Natural killer cell treated with Interleukin-12 subunit alpha and Interleukin-12 subunit beta and Interleukin-15 and Interleukin-18, amount 100 ng/mL, for 72 hours (primary cell): ENCODE data around the gene CCM2. TPM values are rescaled to one million over a fixed set of nuclear protein-coding genes. Genes with fewer than 3 reads are reported as not detected.

ENCODE experiments used
- ATAC-seq, 2 donors: fragments of 150-1000 bp; cut with Tn5 transposase in 1 of 2; sonication (Bioruptor Pico), chemical (Tn5 transposase) in 1 of 2; 2 replicates each; pipeline ENCODE4 v1.10.0; 2021
- DNase-seq: peaks from one replicate; pipeline ENCODE4 v3.0.0; 2022; ENCODE audit warnings: low spot score
- H3K27ac Mint-ChIP-seq, 2 donors: 1 replicate in 1 of 2; 2 replicates in 1 of 2; pipeline ENCODE4 v1.8.0; 2022; ENCODE audit warnings: mixed read lengths in 2 of 2, mild to moderate bottlenecking in 1 of 2, moderate library complexity in 1 of 2
- H3K27me3 Mint-ChIP-seq, 2 donors: 1 replicate in 1 of 2; 2 replicates in 1 of 2; pipeline ENCODE4 v1.8.0; 2022; ENCODE audit warnings: mixed read lengths in 2 of 2
- H3K36me3 Mint-ChIP-seq: one replicate; pipeline ENCODE4 v1.8.0; 2022; ENCODE audit warnings: mixed read lengths
- H3K4me1 Mint-ChIP-seq, 2 donors: 1 replicate in 1 of 2; 2 replicates in 1 of 2; pipeline ENCODE4 v1.8.0; 2022; ENCODE audit warnings: low read depth in 2 of 2, mixed read lengths in 2 of 2, mild to moderate bottlenecking in 1 of 2
- H3K4me3 Mint-ChIP-seq: one replicate; pipeline ENCODE4 v1.8.0; 2022; ENCODE audit warnings: mixed read lengths
- H3K9me3 Mint-ChIP-seq: 2 replicates; pipeline ENCODE4 v1.8.0; 2022; ENCODE audit warnings: mixed read lengths
- total RNA-seq, 2 donors: library from RNA; stranded (reverse); gene quantifications; one replicate each; pipeline ENCODE4 v1.2.3, GENCODE V29; 2022

Gene CCM2
- total RNA-seq, 2 donors from 2014 or later: 59.2 to 68.4 TPM

DNA sequence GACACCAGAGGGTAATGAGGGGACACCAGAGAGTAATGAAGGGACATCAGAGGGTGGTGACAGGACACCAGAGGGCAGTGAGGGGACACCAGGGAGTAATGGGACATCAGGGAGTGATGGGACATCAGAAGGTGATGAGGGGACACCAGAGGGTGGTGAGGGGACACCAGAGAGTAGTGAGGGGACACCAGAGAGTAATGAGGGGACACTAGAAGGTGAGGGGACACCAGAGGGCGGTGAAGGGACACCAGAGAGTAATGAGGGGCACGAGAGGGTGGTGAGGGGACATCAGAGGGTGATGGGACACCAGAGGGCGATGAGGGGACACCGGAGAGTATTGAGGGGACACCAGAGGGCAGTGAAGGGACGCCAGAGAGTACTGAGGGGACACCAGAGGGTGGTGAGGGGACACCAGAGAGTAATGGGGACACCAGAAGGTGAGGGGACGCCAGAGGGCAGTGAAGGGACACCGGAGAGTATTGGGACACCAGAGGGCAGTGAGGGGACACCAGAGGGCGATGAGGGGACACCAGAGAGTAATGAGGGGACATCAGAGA lies 78.2 kb downstream of the CCM2 start:
- no peaks in the 10 kb centered on the region for H3K9me3 Mint-ChIP-seq
- H3K36me3 Mint-ChIP-seq: no peaks in the 10 kb centered on the region
- H3K4me1 Mint-ChIP-seq: peaks cover 27 to 38% of the 10 kb centered on the region in 2 donors
- no peak for ATAC-seq
- H3K27ac Mint-ChIP-seq: peak overlapping the region in 1 of 2 donors; percentile 67
- no peak overlapping the region for H3K4me3 Mint-ChIP-seq
- DNase-seq: no peak
- no peaks in the 10 kb centered on the region for H3K27me3 Mint-ChIP-seq

DNA sequence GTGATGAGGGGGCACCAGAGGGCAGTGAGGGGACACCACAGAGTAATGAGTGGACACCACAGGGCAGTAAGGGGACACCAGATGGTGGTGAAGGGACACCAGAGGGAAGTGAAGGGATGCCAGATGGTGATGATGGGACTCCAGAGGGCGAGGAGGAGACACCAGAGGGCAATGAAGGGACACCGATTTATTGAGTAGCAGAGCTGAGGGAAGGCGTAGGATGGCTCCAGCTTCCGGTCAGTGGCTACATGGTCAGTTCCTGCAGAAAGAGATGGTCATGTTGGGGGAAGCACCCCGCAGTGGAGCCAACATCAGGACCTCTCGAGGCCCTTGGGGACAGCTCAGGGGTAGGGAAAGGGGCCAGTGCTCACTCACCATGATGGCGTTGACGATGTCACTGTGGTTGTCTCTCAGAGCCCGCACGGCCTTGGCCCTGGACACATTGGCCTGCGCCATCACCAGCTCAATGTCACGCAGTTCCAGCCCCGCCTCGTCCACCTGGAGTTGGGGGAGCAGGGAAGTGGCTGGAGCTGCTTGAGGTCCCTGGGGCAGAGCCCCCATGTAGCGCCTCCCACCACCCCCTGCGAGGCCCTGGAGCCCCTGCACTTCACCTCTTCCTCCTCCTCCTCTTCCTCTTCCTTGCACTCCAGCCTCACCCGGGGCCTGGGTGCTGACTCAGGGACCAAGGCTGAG lies 80.4 kb downstream of the CCM2 start:
- peaks cover 12 to 19% of the 10 kb centered on the region in 2 donors for H3K4me1 Mint-ChIP-seq
- no peaks in the 10 kb centered on the region for H3K27me3 Mint-ChIP-seq
- ATAC-seq (peak; percentile 26 to 48), DNase-seq (no peak)
- H3K9me3 Mint-ChIP-seq: no peaks in the 10 kb centered on the region
- no peaks in the 10 kb centered on the region for H3K36me3 Mint-ChIP-seq
- H3K27ac Mint-ChIP-seq: no peak overlapping the region
- no peak overlapping the region for H3K4me3 Mint-ChIP-seq

DNA sequence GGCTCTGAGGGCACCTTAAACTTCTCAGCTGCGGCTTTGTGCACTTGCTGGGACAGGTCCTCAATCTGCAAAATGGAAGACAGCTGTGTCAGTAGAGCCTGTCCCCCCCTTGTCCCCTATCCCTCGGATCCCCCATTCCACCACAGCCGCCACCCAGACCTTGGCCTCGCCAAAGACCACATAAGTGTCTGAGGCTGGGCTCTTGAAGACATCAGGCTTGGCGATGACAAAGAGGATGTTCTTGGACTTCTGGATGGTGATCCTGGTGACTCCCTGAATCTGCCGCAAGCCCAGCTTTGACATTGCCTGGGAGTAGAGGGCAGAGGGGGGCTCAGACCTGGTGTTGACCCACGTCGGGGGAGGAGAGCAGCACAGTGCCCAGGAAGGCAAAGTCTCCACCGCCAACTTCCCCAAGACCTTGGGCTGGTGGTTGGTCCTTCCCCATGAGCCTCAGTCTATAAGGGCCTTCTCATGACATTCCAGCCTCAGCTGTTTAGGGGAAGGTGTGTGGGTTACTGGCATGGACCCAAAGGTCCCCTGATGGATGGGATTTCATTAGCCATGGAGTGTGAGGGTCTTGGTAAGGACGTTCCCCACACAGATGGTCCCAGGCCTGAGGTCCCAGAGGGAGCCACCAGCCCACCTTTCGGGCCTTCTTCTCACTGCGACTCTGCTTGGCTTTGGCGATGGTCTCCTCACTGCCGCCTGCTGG lies 81.1 kb downstream of the CCM2 start:
- H3K27ac Mint-ChIP-seq: no peak overlapping the region
- ATAC-seq (no peak), DNase-seq (no peak)

DNA sequence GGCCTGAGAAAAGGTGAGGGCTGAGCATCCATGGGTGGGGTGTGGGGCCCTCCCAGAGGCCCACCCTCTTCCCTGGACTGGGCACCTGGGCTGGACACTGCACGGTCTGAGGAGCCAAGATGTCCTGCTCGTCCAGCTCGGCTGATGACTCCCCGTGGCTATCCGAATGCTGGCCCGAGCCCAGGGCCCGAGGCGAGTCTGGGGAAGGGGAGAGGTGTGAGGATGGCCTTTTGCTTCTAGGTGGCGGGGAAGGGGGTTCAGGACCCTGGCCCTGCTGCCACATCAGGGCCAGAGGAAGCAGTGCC lies 81.6 kb downstream of the CCM2 start:
- H3K9me3 Mint-ChIP-seq: no peaks in the 10 kb centered on the region
- ATAC-seq (no peak), DNase-seq (no peak)
- no peak overlapping the region for H3K4me3 Mint-ChIP-seq
- H3K27ac Mint-ChIP-seq: no peak overlapping the region
- H3K27me3 Mint-ChIP-seq: no peaks in the 10 kb centered on the region
- no peaks in the 10 kb centered on the region for H3K36me3 Mint-ChIP-seq
- peaks cover 8 to 13% of the 10 kb centered on the region in 2 donors for H3K4me1 Mint-ChIP-seq

More for the DNA sequence above, 81.1 kb downstream of the CCM2 start:
- no peaks in the 10 kb centered on the region for H3K27me3 Mint-ChIP-seq
- peaks cover 8 to 16% of the 10 kb centered on the region in 2 donors for H3K4me1 Mint-ChIP-seq
- H3K4me3 Mint-ChIP-seq: no peak overlapping the region
- H3K36me3 Mint-ChIP-seq: no peaks in the 10 kb centered on the region
- H3K9me3 Mint-ChIP-seq: no peaks in the 10 kb centered on the region

DNA sequence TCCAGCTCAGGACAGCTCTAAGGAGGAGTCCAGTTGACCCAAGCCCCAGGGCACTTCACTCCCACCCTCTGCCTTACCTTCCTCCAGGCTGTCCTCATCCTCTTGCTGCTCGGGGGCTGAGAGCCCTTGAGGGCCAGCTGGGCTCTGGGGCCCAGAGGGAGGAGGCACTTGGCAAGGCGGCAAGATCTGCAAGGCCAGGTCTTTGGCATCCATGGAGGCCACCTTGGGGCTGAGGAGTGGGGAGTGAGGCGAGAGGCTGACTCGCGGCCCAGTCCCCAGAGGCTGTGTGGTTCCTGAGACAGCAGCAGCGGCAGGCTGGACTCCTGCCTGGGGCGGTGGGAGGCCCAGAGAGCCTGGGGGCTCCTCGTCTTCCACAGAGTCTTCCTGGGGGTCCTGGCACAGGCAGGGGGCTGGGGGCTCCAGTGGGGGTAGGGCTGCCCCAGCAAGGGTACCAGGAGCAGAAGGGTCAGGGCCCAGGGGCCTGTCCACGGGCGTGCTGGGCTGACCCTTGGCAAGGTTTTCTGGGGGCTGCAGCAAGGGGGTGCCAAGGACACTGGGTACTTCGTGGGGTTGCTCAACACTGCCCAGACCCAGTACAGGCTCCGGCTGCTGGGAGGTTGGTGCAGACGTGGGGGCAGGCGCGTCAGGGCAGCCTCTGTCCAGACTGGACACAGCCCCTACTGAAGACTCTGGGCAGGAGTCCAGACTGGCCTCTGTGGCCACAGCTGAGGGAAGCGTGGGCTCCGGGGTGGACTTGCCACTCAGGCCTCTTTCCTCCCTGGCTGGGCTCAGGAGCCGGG lies 82.2 kb downstream of the CCM2 start:
- Mint-ChIP-seq H3K27ac (no peak overlapping the region), H3K27me3 (no peaks in the 10 kb centered on the region), H3K4me3 (no peak overlapping the region), H3K4me1 (peaks cover 8 to 10% of the 10 kb centered on the region in 2 donors), H3K9me3 (no peaks in the 10 kb centered on the region), H3K36me3 (no peaks in the 10 kb centered on the region)
- ATAC-seq: peak in 1 of 2 donors; percentile 21
- no peak for DNase-seq

DNA sequence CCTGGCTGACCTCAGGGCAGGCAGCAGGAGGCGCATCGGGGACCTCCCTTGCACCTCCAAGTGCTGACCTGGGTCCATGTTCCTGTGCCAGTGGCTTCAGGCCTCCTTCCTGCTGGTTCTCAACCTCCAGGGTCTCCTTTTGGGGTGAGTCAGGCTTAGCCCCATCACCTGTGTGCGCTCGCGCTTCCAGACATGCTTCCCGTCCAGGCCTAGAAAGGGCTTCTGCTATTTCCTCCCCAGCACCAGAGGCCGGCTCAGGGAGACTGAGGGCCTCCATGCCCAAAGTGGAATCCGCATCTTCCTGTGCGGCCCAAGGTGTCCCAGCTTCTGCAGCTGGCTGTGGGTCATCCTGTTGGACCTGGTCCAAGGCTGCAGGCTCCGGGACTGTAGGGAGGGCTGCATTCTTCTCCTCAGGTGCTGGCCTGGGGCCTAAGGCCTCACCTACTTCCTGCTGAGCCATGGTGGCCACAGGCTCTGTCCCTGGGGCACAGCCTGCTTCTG lies 82.9 kb downstream of the CCM2 start:
- Mint-ChIP-seq H3K9me3 (no peaks in the 10 kb centered on the region), H3K4me3 (no peak overlapping the region), H3K4me1 (peaks cover 8% of the 10 kb centered on the region in 2 donors), H3K36me3 (no peaks in the 10 kb centered on the region), H3K27ac (no peak overlapping the region), H3K27me3 (no peaks in the 10 kb centered on the region)
- ATAC-seq (no peak), DNase-seq (no peak)

DNA sequence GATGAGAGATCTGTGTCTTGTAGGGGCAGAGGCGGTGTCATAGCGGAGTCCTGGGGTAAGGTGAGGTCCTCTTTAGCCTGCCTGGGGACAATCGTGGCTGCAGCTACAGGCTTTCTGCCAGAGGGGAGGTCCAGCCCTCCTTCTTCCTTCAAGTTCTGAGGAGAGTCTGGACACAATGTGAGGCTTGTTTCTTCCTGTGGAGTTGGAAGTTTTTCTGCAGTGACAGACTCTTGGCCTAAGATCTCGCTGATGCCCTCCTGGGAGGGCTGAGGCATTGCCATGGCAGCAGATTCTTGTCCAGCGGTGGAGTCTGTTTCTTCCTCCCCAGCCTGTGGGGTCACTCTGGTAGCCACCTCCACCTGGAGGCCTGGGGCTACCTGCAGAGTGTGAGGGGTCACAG lies 84.3 kb downstream of the CCM2 start:
- Mint-ChIP-seq H3K9me3 (no peaks in the 10 kb centered on the region), H3K27me3 (peaks cover 0 to under 1% of the 10 kb centered on the region in 2 donors), H3K36me3 (no peaks in the 10 kb centered on the region), H3K4me1 (peaks cover 0 to 1% of the 10 kb centered on the region in 2 donors), H3K27ac (no peak overlapping the region), H3K4me3 (no peak overlapping the region)
- ATAC-seq (no peak), DNase-seq (no peak)

DNA sequence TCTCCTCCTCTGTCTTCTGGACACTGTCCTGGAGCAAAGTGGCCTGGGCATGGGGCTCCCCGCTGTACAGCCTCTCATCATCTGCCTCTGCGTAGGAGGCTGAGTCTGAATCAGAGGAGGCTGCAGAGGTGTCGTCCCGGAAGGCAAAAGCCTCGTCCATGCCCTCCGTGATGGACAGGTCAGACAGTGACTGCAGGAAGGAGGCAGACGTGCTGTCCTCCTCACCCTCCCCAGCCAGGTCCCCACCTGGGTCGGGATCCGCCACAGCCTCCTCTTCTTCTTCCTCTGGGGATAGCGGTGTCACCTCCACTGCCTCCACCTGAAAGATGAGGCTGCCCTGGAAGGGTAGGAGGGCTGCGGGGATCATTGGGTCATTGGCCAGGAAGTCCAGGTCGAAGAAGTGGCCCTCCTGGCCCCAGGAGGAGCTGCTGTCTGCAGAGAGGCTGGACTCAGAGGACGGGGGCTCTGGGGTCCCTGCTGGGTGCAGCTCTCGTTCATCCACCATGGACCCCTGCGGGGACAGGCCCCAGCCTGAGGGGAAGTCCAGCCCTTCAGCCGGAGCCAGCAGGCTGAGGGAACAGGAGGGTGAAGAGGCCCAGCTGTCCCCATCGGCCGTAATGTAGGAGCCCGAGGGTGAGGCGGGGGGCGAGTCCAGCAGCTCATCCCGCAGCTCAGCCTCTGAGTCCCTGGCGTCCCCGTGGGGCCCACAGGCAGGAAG lies 85.1 kb downstream of the CCM2 start:
- no peak for ATAC-seq
- DNase-seq: no peak
- Mint-ChIP-seq H3K27ac (no peak overlapping the region), H3K4me1 (peaks cover 0 to 8% of the 10 kb centered on the region in 2 donors), H3K36me3 (no peaks in the 10 kb centered on the region), H3K27me3 (peaks cover 0 to 2% of the 10 kb centered on the region in 2 donors), H3K4me3 (no peak overlapping the region), H3K9me3 (no peaks in the 10 kb centered on the region)

DNA sequence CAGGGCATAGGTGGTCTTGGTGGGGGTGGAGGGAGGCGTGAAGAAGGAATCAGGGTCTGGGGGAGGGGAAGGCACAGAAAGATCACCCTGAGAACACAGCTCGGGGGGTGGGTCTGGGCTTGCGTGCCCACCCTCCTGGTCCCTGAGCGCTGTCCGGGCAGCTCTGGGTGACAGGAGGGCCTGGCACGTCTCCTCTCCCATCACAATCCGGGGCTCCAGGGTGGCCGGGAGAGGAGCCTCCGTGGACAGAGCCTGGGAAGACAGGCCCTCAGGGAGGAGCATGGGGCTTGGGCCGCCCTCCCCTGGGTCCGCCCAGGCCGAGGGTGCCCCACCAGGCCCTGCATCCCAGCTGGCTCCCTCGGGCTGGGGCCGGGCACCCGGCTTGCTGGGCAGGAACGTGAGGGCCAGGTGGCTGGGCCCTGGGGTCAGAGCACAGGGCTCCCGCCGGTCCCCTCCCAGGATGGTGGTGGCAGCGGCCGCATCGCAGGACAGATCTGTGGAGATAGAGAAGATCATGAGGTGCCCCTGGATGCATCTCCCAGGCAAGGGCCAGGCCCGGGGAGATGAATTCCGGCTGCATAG lies 85.7 kb downstream of the CCM2 start:
- Mint-ChIP-seq H3K27me3 (peaks cover 0 to 4% of the 10 kb centered on the region in 2 donors), H3K4me1 (peaks cover 0 to 8% of the 10 kb centered on the region in 2 donors), H3K27ac (no peak overlapping the region), H3K4me3 (no peak overlapping the region), H3K36me3 (no peaks in the 10 kb centered on the region), H3K9me3 (no peaks in the 10 kb centered on the region)
- ATAC-seq: no peak
- no peak for DNase-seq

DNA sequence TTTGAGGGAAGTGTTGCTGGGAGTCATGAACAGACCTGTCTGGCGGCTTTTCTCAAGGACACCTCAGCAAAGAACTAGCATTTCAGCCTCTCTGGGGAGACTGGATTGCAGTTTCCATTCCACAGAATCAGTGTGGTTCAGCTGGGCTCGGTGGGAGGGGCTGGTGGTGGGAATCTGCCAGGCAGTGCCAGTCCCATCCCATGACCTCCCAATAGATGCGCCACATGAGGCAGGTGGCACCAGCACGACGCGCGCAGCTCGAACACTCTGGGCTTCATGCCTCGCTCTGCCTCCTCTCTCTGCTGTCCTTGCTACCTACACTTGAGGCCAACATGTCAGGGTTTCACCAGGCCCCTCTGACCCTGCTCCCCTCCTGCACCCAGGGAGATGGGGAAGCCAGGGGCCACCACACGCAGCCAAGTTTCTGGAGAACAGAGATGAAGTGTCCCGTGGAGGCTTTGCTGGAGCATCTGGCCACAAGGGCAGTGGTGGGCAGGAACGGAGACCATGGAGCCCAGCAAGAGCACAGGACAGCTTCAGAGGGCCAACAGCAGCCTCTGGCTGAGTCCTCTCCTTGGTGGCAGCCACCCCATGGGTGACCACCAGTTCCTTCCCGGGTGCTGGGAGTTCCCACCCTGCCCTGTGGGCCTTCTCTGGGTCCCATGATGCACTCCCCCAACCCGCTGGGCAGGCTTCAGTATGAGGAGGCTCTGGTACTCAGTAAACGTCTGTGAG lies 86.5 kb downstream of the CCM2 start:
- ATAC-seq (no peak), DNase-seq (no peak)
- peaks cover 0 to 4% of the 10 kb centered on the region in 2 donors for H3K27me3 Mint-ChIP-seq
- H3K4me1 Mint-ChIP-seq: peaks cover 0 to 8% of the 10 kb centered on the region in 2 donors
- H3K9me3 Mint-ChIP-seq: no peaks in the 10 kb centered on the region
- H3K36me3 Mint-ChIP-seq: no peaks in the 10 kb centered on the region
- no peak overlapping the region for H3K4me3 Mint-ChIP-seq
- H3K27ac Mint-ChIP-seq: peak overlapping the region in 1 of 2 donors; percentile 31

DNA sequence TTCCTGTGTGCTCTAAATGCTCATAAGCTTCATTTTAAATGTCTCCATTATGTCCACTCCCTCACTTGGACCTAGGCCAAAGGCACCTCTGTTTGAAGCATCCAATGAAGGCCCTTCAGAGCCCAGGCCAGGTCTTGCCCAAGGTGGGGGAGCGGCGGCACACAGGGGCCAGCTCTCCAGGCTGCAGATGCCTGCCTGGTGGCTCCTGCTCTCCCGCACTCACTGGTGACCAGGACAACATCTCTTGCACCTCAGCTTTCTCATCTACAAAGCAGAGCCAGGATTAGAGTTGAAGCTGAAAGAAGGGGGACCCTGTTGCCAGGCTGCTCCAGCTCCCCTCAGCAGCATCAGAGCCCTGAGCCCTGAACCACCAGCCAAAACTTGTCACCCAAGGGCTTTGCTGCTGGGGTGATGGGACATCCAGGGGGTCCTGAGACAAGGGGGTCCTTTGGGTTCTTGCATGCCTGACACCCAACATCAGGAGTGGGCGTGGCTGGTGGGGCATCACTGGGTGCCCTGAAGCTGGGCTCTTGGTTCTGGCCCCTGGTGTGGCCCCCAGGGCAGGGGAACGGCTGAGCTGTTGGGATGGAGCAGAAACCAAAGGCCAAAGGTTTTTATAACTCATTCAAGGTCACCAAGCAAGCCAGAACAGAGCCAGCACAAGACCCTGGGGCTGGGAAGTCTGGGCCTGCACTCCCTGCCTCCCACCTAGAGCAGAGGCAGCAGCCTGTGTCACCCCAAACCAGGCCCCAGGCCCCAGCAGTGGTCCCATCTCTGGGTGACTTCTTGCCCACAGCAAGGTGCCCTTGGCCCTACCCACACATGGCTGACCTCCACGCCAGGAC lies 87.5 kb downstream of the CCM2 start:
- H3K36me3 Mint-ChIP-seq: no peaks in the 10 kb centered on the region
- no peaks in the 10 kb centered on the region for H3K9me3 Mint-ChIP-seq
- ATAC-seq (no peak), DNase-seq (peak; percentile 53)
- peaks cover 0 to 8% of the 10 kb centered on the region in 2 donors for H3K4me1 Mint-ChIP-seq
- no peak overlapping the region for H3K4me3 Mint-ChIP-seq
- H3K27me3 Mint-ChIP-seq: peaks cover 0 to 4% of the 10 kb centered on the region in 2 donors
- H3K27ac Mint-ChIP-seq: peak overlapping the region in 1 of 2 donors; percentile 31
